Measurements from ENCODE around the gene INF2.

DNA sequence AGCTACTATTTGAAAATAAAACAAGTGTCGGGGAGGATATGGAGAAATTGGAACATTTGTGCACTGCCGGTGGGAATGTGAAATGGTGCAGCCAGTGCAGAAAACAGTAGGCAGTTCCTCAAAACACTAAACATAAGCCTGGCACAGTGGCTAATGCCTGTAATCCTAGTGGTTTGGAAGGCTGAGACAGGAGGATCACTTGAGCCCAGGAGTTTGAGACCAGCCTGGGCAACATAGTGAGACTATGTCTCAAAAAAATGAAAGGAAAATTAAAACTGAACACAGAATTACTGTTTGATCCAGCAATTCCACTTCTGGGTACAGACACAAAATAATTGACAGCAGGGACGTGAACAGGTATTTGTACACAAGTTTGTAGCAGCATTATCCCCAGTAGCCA is 76.1 kb downstream of the INF2 start:
- TF ChIP-seq, protein P1, sequence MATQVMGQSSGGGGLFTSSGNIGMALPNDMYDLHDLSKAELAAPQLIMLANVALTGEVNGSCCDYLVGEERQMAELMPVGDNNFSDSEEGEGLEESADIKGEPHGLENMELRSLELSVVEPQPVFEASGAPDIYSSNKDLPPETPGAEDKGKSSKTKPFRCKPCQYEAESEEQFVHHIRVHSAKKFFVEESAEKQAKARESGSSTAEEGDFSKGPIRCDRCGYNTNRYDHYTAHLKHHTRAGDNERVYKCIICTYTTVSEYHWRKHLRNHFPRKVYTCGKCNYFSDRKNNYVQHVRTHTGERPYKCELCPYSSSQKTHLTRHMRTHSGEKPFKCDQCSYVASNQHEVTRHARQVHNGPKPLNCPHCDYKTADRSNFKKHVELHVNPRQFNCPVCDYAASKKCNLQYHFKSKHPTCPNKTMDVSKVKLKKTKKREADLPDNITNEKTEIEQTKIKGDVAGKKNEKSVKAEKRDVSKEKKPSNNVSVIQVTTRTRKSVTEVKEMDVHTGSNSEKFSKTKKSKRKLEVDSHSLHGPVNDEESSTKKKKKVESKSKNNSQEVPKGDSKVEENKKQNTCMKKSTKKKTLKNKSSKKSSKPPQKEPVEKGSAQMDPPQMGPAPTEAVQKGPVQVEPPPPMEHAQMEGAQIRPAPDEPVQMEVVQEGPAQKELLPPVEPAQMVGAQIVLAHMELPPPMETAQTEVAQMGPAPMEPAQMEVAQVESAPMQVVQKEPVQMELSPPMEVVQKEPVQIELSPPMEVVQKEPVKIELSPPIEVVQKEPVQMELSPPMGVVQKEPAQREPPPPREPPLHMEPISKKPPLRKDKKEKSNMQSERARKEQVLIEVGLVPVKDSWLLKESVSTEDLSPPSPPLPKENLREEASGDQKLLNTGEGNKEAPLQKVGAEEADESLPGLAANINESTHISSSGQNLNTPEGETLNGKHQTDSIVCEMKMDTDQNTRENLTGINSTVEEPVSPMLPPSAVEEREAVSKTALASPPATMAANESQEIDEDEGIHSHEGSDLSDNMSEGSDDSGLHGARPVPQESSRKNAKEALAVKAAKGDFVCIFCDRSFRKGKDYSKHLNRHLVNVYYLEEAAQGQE (IDR thresholded peaks at IDR 0.05; ENCODE audit: low read depth): no peak
- no peak for TF ChIP-seq YY1 (IDR thresholded peaks at IDR 0.05; ENCODE audit: low read depth)
- TF ChIP-seq NFIC (IDR thresholded peaks at IDR 0.05): no peak
- TF ChIP-seq EP300 (IDR thresholded peaks at IDR 0.05; ENCODE audit: borderline replicate concordance): no peak
- no peak for TF ChIP-seq CEBPB (IDR thresholded peaks at IDR 0.05)
- no peak for TF ChIP-seq TEAD4 (IDR thresholded peaks at IDR 0.05)
- TF ChIP-seq, protein P2, sequence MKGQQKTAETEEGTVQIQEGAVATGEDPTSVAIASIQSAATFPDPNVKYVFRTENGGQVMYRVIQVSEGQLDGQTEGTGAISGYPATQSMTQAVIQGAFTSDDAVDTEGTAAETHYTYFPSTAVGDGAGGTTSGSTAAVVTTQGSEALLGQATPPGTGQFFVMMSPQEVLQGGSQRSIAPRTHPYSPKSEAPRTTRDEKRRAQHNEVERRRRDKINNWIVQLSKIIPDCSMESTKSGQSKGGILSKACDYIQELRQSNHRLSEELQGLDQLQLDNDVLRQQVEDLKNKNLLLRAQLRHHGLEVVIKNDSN (IDR thresholded peaks at IDR 0.05): no peak
- TF ChIP-seq TAF1 (IDR thresholded peaks at IDR 0.05; ENCODE audit: low read depth): no peak
- TF ChIP-seq FOXM1 (IDR thresholded peaks at IDR 0.05; ENCODE audit: borderline replicate concordance, low read depth): no peak
- TF ChIP-seq CREB1 (IDR thresholded peaks at IDR 0.05; ENCODE audit: low read depth): no peak
- TF ChIP-seq, protein P3, sequence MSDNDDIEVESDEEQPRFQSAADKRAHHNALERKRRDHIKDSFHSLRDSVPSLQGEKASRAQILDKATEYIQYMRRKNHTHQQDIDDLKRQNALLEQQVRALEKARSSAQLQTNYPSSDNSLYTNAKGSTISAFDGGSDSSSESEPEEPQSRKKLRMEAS (IDR thresholded peaks at IDR 0.05): no peak
- no peak for TF ChIP-seq RAD21 (IDR thresholded peaks at IDR 0.05; ENCODE audit: low read depth)

Data from Ishikawa (cell line).